Stimulated activated CD4-positive, alpha-beta T cell treated with anti-CD3 and anti-CD28 coated beads, TNF-alpha, amount 100 ng/mL, for 24 hours (primary cell): ENCODE results near the gene DHX15.

Experiments used
- DNase-seq, 3 experiments: peaks; one replicate each; pipeline ENCODE4 v3.0.0-alpha.2; 2020; ENCODE audit warnings: low read depth in 3 of 3

DHX15 gene

DNA sequence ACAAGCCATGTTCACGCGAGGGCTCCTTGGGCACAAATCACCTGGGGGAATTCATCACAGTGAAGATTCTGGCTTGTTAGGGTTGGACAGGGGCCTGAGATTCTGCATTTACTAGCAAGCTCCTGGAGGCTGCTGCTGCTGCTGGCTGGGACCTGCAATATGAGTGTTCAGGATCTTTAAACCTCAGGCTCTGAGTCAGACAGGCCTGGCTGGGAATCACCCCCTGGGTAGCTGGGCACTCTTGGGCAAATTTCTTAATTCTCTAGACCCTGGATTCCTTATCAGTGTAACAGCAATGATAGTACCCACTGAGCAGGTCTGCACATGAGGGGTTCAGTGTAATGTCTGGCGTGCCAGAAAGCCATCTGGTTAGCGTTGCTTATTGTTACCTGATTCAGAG, 101.5 kb downstream of the DHX15 start:
- no peak for DNase-seq

DNA sequence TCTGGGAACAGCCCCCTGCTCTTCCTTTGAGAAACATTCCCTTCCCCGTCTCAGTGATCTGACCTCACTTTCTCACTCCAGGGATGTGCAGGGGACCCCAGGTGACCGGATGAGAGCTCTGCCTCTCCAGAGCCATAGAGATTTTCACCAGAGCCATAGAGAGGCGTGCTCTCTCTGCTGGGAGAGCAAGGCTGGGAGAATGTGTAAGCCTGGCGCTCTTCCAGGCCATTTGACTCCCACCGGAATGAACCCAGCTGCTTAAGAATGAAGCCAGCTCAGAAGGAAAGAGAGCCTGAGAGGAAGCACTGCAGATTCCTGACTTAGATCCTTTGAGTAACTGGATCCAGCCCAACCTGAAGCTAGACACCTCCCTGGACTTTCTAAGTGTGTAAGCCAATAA, 106.4 kb downstream of the DHX15 start:
- DNase-seq = no peak
